ENCODE data around the gene CST8.

CST8 gene

GRCh38 chr20:23510000-23510590, 19.2 kb downstream of the CST8 start:
- TF ChIP-seq, protein P1, sequence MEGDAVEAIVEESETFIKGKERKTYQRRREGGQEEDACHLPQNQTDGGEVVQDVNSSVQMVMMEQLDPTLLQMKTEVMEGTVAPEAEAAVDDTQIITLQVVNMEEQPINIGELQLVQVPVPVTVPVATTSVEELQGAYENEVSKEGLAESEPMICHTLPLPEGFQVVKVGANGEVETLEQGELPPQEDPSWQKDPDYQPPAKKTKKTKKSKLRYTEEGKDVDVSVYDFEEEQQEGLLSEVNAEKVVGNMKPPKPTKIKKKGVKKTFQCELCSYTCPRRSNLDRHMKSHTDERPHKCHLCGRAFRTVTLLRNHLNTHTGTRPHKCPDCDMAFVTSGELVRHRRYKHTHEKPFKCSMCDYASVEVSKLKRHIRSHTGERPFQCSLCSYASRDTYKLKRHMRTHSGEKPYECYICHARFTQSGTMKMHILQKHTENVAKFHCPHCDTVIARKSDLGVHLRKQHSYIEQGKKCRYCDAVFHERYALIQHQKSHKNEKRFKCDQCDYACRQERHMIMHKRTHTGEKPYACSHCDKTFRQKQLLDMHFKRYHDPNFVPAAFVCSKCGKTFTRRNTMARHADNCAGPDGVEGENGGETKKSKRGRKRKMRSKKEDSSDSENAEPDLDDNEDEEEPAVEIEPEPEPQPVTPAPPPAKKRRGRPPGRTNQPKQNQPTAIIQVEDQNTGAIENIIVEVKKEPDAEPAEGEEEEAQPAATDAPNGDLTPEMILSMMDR (conservative IDR thresholded peaks at IDR 0.05): no peak
- H3K27ac ChIP-seq: no peak overlapping the region

GRCh38 chr20:23513164-23513563, 22.2 kb downstream of the CST8 start:
- TF ChIP-seq, protein P1 (conservative IDR thresholded peaks at IDR 0.05): no peak
- no peak overlapping the region for H3K27ac ChIP-seq

GRCh38 chr20:23514848-23515247, 23.9 kb downstream of the CST8 start:
- TF ChIP-seq, protein P1 (conservative IDR thresholded peaks at IDR 0.05): no peak
- no peak overlapping the region for H3K27ac ChIP-seq

DNA sequence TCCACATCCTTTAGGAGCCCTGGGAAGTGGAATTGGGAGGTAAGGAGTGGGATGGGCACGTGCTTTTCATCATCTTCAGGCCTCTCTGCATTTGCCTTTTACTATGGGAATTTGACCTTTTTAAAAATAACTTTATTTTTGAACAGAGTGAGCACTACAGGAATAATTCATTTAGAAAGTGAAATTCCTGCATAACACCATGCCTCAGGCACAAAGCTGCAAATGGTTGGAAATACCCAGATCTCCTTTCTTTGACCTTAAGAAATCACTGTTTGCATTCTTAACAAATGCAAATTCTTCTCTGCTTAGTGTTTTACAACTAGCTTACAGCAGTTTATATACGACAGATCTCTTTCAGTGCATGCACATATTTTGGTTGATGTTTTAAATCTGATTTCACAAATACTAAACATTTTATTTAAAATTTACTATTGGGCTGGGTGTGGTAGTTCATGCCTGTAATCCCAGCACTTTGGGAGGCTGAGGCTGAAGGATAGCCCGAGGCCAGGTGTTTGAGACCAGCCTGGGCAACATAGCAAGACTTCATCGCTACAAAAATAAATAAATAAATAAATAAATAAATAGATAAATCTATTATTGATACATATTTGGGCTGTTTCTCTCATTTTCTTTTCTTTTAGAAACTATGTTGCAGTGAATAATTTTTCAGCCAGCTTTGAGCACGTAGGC, 24.5 kb downstream of the CST8 start:
- TF ChIP-seq, protein P1 (conservative IDR thresholded peaks at IDR 0.05): no peak
- H3K27ac ChIP-seq: no peak overlapping the region

DNA sequence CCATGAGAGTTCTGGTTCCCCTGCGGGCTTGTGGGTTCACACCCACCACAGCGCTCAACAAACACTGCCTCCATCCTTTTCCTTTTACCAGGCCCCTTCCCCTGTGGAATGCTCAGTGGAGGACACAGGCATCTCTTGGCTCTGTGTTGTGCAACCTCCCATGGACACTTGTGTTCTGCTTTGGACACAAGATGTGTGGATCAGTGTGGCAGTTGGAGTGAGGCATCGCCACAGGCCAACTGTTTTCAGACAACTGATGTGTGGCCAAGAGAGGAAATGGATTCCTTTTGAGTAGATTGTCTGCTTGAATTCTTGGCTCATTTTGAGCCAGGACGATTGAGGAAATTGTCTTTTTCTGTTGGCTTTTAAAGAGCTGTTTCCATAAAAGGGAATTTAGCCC, 26.8 kb downstream of the CST8 start:
- TF ChIP-seq, protein P1 (conservative IDR thresholded peaks at IDR 0.05): no peak
- no peak overlapping the region for H3K27ac ChIP-seq

DNA sequence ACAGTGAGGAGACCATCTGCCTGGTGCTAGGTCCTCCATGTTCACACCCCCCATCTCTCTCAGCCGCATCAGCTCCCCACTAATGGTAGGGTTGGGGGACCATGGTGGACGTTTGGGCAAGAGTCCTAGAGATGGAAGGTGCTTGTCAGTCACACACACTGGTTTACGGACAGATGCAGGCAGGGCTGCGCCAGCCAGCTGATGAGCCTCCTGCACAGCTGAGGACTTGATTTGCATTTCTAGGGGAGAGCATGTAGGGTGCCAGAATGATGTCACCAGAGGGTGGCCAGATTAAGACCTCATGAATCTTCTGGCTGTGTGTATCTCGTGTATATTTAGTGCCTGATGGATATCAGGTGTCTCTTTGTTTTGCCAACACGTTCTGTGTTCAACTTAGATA, 28.6 kb downstream of the CST8 start:
- TF ChIP-seq, protein P1 (conservative IDR thresholded peaks at IDR 0.05): no peak
- H3K27ac ChIP-seq: no peak overlapping the region

GRCh38 chr20:23520185-23520584, 29.3 kb downstream of the CST8 start:
- TF ChIP-seq, protein P1 (conservative IDR thresholded peaks at IDR 0.05): no peak

More at GRCh38 chr20:23520185-23520584, 29.3 kb downstream of the CST8 start:
- no peak overlapping the region for H3K27ac ChIP-seq

Measured in VCaP (cell line).